A204.1 (cell line): ENCODE results near the gene DGUOK.
"Not testable (repeated sequence)": the region's sequence is repeated elsewhere in the genome, so short reads cannot be mapped to it uniquely, and the experiment has no call there.

Experiments used
- FAIRE-seq: peaks from 2 replicates; lab custom pipeline; 2012; peaks lifted over from hg19 to GRCh38; lab: Jason Lieb, UNC

Gene DGUOK

GRCh38 chr2:73901143-73901542 lies 25.5 kb upstream of the DGUOK start:
- no peak for FAIRE-seq

GRCh38 chr2:73902284-73902683 lies 24.4 kb upstream of the DGUOK start:
- no peak for FAIRE-seq

GRCh38 chr2:73903313-73903712 lies 23.4 kb upstream of the DGUOK start:
- no peak for FAIRE-seq

GRCh38 chr2:73903949-73904613 lies 22.6 kb upstream of the DGUOK start:
- FAIRE-seq: not testable (repeated sequence)

- FAIRE-seq: peak; percentile 65
Observed at GRCh38 chr2:73904952-73905351, 21.7 kb upstream of the DGUOK start.

GRCh38 chr2:73906847-73907505 lies 19.7 kb upstream of the DGUOK start:
- no peak for FAIRE-seq

GRCh38 chr2:73907840-73908452 lies 18.7 kb upstream of the DGUOK start:
- FAIRE-seq: no peak

- FAIRE-seq: no peak
Observed at GRCh38 chr2:73908689-73909652, 17.7 kb upstream of the DGUOK start.

GRCh38 chr2:73910873-73911547 lies 15.7 kb upstream of the DGUOK start:
- no peak for FAIRE-seq

- no peak for FAIRE-seq
Observed at GRCh38 chr2:73911548-73912208, 15.0 kb upstream of the DGUOK start.

- no peak for FAIRE-seq
Observed at GRCh38 chr2:73913414-73914054, 13.1 kb upstream of the DGUOK start.

- FAIRE-seq: no peak
Observed at GRCh38 chr2:73914667-73915066, 12.0 kb upstream of the DGUOK start.

- FAIRE-seq: no peak
Observed at GRCh38 chr2:73915437-73915993, 11.2 kb upstream of the DGUOK start.

GRCh38 chr2:73916666-73917065 lies 10.0 kb upstream of the DGUOK start:
- FAIRE-seq: no peak

GRCh38 chr2:73917296-73917695 lies 9.4 kb upstream of the DGUOK start:
- no peak for FAIRE-seq

- no peak for FAIRE-seq
Observed at GRCh38 chr2:73917696-73918207, 8.9 kb upstream of the DGUOK start.

- no peak for FAIRE-seq
Observed at GRCh38 chr2:73918856-73919255, 7.8 kb upstream of the DGUOK start.

GRCh38 chr2:73919596-73920228 lies 7.0 kb upstream of the DGUOK start:
- no peak for FAIRE-seq
